SU-DHL-6 (cell line): ENCODE data around the gene LYSMD2.

Experiments
- CTCF ChIP-seq: fragments of 200-600 bp; sonication (generic); IDR thresholded peaks from one replicate; pipeline ENCODE4 v1.5.1; 2017; ENCODE audit warnings: antibody characterized with exemption, mild to moderate bottlenecking, low read length, moderate library complexity; ENCODE audit not compliant: insufficient read depth, poor library complexity, severe bottlenecking
- EZH2phosphoT487 ChIP-seq: fragments of 200-600 bp; sonication (generic), shearing (Covaris generic); conservative IDR thresholded peaks from 2 replicates; pipeline ENCODE4 v1.6.1; 2018; ENCODE audit warnings: mild to moderate bottlenecking, antibody characterized with exemption, low read length, moderate library complexity, mixed read lengths

GRCh38 chr15:51709031-51709430 is 28.4 kb downstream of the LYSMD2 start:
- TF ChIP-seq CTCF, result no peak
- no peak for TF ChIP-seq EZH2phosphoT487
